HT-29 (cell line): Measurements from ENCODE around the gene DDX18. TPM values are rescaled to one million over a fixed set of nuclear protein-coding genes. Genes with fewer than 3 reads are reported as not detected.
"Not testable (repeated sequence)": the region's sequence is repeated elsewhere in the genome, so short reads cannot be mapped to it uniquely, and the experiment has no call there.

ENCODE experiments used
- DNase-seq: peaks from one replicate; pipeline ENCODE4 v3.0.0-alpha.2; 2015; ENCODE audit warnings: low spot score
- total RNA-seq: library from RNA; depleted of rRNA; stranded (reverse); fragments of >200 nt; shearing (Covaris generic); gene quantifications from 2 replicates; pipeline ENCODE4 v1.2.3, GENCODE V29; 2014; rRNA removed

Gene DDX18
- 28.5 and 33.2 TPM in 2 replicates for total RNA-seq

DNA sequence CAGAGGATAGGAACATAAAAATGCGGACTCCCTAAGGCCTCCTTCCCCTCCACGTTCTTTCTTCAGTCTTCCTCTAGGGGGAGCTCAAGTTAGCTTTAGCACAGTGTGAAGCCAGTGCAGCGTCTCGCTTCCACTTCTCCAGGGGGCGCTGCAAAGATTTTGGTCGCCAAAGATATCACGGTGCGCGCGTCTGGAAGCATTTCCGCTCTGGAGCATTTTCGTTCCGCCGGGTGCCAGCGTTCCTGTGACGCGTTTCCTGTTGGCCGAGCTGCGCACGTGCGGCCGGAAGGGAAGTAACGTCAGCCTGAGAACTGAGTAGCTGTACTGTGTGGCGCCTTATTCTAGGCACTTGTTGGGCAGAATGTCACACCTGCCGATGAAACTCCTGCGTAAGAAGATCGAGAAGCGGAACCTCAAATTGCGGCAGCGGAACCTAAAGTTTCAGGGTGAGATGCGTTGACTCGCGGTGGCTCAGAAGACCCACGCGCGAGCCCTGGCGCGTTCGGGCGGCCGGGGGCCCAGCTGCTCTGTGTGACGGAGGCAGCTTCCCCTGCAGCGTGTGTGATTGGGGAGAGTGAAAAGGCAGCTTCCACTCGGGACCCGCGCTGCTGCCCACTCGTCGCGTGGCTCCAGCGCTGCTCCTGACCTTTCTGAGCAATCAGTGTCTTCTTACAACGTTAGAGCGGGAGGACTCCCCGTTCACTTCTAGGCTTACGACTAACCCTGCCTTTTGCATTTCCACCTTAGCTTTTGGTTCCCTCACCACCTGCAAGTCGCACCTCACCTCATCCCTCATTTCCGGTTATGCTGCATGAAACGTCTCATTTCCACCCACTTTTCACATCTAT, at the start of gene DDX18:
TSS of gene DDX18 (plus strand) at position 275 of the 848 bp plus-strand sequence. CDS start at position 362, 87 bp downstream.
- DNase-seq = peak; percentile 99

DNA sequence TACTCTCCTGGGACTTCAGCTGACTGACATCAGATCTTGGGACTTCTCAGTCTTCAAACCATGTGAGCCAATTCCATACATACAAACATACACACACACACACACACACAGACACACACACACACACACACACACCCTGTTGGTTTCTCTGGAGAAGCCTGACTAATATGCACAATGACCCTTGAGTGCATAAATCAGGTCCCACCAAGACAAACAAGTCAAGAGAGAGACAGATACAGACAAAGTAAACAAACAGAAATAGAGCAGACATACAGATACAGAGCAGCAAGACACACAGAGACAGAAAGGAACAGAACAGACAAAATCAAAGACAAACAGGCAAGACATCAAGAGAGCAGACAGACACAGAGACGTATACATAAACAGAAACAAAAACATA, 43.8 kb upstream of the DDX18 start:
- no peak for DNase-seq

DNA sequence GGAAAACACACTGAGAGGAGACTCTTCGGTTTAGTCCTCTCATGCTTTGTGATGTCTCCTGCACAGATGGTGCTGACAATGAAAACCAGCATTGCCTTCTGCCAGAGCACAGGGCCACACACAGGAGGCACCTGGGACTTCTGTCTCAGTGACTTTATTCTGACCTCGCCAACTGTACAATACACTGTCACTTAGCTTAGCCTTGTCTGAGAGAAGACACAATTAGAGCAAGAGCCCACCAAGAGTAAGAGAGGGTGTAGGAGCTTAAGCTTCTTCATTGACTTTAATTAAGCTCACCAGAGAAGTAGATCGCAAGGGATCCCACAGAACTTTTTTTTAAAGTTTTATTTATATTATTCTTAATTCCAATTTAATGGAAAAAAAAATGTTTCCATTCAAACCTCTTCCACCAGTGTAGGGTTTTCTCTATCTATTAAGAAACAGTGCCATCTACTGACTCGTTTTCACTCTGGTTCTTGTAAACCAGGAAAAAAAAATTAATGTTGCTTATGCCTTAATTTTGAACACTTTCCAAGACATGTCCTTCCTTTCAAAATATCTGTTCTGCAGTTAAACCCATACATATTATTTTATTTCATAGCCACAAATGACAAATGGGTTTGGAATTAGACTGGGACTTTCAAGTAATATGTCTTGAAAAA, 42.4 kb upstream of the DDX18 start:
- DNase-seq = peak; percentile 54

DNA sequence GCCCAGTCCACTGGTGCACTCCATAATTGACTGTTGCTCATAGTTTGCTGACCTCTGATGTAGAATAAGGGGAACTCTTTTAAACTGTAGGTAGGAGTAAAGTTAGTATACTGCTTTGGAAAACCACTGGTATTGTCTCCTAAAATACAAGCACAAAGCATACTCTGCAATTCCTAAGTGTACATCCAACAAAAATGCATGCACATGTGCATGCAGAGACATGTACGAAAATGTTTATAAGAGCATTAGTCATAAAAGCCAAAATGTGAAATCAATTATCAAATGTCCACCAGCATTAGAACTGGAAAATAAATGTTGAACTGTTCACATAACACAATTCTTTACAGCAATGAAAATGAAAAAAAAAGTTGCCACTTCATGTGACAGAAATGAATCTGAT, 39.8 kb upstream of the DDX18 start:
- no peak for DNase-seq

DNA sequence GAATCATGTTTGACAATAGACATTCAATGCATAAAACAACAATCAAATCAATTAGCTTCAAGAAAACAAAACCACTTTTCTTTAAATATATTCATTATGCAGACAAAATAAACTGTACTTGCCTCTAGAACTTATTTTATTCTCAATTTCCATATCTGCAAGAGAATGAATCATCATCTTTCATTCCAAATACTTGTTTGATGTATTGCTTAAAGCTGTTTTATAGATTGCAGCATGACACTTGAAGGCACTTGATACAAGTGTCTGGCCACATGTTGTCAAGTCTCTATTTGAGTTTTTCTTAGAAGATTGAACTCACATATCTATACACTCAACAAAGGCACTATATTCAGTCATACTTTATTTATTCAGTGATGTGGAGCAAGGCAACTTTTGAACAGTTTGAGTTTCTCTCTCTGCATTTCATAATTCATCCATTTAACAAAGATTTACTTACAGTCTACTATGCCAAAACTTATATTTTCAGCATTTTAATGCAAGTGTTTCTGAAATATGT, 38.7 kb upstream of the DDX18 start:
- DNase-seq = no peak

DNA sequence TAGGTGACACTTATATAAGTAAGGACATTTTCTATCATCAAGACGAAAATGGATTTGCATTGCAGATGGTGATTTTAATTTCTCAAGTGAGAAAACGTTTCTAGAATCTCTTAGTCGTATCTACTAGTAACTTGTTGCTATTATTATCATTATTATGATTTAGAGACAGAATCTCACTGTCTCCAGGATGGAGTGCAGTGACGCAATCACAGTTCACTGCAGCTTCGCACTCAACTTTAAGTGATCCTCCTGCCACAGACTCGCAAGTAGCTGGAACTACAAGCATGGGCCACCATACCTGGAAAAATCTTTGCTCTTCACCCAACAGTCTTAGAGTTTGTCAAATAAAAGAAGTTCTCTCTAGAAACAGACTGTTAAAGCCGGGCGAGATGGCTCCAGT, 37.6 kb upstream of the DDX18 start:
- no peak for DNase-seq

DNA sequence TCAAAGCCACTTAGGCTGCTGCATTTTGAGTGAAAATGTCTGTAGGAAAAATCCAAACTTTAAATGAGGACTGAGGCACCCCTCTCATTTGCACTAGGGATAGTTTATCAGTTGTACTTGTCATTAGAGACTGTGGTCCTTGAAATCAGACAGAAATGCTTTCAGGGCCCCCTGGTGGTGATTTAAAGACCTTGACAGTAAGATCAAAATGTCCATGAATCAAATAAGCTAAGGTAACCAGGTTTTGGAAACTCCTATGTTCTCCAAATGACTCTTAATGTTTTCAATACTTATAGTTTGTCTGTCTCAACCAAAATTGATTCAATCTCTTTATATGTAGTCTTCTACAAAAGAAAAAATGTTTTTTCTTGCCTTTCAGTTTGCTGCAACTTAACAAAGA, 28.8 kb upstream of the DDX18 start:
- DNase-seq = peak; percentile 72

DNA sequence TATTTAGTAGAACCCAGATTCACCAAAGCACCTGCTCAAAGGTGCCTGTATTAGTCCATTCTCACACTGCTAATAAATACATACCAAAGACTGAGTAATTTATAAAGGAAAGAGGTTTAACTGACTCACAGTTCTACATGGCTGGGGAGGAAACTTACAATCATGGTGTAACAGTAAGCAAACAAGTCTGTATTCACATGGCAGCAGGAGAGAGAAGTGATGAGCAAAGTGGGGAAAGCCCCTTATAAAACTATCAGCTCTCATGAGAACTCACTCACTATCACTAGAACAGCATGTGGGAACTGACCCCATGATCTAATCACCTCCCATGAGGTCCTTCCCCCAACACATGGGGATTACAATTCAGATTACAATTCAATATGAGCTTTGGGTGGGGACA, 28.0 kb upstream of the DDX18 start:
- DNase-seq = no peak

DNA sequence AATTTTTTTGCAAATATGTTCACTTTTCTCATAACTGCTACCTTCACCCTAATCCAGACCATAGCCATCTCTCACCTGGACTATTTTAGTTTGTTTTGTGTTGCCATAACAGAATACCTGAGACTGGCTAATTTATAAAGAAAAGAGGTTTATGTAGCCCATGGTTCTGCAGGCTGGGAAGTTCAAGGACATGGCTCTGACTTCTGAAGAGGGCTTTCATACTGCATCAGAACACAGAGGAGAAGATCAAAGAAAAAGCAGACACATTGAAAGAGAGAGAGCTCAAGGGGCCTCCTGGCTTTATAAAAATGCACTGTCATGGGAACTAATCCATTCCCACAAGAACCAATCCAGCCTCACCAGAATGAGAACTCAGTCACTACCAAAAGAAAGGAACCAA, 25.0 kb upstream of the DDX18 start:
- no peak for DNase-seq

DNA sequence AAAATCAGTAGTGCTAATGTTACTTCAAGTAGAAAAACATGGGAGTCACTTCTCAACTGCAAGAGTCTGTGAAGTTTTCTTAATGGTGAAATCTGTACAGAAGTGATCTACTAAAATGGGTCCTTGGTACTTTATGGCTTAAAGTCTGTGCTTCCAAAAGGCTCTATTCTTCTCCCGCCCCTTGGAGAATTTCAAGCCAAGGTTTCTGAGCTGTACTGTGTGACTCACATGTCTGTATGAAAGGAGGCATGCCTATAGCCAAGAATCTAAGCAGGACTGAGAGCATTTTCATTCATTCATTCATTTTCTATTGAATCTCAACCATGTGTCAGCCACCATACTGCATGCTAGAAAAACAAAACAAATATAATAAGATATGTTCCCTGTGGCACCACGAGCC, 19.8 kb upstream of the DDX18 start:
- DNase-seq = no peak

DNA sequence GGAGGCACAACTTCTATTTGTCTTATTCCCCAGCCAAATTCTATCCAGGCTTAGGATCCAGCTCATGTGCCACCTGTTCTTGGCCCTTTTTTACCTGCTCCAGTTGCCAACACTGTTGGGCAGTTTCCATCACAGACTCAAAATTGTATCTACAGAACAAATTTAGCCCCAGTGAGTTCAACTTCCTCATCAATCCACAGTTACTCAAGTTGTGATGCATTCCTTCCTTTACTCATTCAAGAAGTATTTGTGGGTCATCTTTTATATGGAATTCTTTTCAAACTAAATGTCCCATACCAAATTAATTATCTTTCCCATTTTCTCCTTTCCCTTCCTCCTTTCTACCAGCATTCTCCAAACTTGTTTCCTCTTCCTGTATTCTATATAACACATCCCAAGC, 12.7 kb upstream of the DDX18 start:
- no peak for DNase-seq

DNA sequence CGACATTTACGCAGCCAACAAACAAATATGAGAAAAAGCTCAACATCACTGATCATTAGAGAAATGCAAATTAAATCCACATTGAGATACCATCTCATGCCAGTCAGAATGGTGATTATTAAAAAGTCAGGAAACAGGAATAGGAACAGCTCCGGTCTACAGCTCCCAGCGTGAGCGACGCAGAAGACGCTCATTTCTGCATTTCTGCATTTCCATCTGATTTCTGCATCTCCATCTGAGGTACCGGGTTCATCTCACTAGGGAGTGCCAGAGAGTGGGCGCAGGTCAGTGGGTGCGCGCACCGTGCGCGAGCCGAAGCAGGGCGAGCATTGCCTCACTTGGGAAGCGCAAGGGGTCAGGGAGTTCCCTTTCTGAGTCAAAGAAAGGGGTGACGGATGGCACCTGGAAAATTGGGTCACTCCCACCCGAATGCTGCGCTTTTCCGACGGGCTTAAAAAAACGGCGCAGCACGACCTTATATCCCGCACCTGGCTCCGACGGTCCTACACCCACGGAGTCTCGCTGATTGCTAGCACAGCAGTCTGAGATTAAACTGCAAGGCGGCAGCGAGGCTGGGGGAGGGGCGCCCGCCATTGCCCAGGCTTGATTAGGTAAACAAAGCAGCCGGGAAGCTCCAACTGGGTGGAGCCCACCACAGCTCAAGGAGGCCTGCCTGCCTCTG, 10.7 kb upstream of the DDX18 start:
- peak; percentile 25 for DNase-seq

DNA sequence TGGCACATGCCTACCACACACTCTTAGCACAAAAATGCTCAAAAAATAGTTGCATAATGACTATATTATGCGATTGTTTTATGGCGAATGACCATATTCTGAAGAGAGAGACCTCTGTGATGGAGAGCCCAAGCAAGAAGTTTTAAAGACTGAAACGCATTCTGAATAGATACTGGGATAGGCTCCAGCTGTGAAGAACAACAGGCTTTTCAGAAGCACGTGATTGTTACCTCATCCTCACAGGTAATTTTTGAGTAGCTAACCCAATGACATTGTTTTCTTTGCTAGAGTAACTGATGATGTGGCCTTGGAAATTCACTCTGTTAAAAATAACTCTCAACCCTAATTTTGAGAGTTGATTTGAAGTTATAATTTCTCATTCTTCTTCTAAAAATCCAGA, 2.0 kb upstream of the DDX18 start:
- no peak for DNase-seq

DNA sequence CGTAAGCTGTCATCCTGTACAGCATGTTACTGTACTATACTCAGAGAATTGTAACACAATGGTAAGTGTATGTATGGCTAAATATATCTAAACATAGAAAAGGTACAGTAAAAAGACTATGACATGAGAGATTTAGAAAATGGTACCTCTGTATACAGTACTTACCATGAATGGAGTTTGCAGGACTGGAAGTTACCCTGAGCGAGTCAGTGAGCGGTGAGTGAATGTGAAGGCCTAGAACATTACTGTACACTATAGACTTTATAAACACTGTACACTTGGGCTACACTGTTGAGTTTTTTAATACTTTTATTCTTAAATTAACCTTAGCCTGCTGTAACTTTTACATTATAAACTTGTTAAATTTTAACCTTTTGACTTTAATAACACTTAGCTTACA, 1.5 kb downstream of the DDX18 start:
- DNase-seq = no peak

DNA sequence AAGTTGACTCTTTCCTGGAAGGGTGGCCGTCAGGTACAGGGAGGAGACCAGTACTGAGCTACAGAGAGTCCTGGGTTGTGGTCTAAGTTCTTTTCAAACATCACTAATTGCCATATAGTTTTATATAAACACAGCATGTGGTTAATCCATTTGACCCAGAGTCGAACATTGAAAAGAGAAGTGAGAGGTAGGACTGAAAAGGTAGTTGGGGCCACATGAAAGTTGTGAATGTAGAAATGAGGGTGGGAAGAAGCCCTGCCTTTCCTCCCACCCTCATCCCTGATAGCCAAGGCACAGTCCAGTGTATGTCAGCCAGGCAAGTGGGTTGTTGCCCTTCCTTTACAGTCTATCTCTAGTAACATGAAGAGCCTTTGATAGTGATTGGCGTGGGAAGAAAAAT, 4.4 kb downstream of the DDX18 start:
- DNase-seq = no peak

DNA sequence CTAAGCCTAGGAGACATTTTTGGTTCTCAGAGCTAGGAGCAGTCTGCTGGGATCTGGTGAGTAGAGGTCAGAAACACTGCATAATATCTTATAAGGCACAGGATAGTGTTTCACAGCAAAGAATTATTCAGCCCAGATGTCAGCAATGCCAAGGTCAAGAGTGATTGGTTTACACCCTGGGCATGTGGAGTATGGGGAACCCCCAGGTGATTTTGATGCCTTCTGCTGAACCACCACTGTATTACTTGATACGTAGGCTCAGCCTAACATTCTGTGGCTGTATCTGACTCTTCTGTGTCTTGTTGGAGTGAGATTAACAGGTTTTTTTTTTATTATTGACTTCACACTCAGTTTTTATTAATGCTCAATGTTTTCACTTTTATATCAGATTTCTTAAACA, 6.0 kb downstream of the DDX18 start:
- no peak for DNase-seq

DNA sequence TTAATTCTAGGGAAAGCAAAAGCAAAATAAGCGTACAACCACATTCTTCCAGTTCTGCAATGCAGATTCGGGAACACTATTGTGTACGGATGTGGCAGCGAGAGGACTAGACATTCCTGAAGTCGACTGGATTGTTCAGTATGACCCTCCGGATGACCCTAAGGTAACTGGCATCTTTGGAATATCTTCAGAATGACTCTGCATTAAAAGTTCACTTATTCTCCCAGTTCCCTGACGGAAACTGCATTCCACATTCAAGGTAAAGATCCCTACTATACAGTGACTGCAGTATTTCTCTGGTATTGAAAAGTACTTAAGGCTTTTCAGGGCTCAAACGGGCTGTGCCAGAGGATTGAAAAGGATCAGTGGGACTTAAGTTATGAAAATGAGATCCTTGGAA, 10.9 kb downstream of the DDX18 start:
- no peak for DNase-seq

DNA sequence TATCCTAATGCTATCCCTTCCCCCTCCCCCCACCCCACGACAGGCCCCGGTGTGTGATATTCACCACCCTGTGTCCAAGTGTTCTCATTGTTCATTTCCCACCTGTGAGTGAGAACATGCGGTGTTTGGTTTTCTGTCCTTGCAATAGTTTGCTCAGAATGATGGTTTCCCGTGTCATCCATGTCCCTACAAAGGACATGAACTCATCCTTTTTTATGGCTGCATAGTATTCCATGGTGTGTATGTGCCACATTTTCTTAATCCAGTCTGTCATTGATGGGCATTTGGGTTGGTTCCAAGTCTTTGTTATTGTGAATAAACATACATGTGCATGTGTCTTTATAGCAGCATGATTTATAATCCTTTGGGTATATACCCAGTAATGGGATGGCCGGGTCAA, 13.0 kb downstream of the DDX18 start:
- DNase-seq = not testable (repeated sequence)

DNA sequence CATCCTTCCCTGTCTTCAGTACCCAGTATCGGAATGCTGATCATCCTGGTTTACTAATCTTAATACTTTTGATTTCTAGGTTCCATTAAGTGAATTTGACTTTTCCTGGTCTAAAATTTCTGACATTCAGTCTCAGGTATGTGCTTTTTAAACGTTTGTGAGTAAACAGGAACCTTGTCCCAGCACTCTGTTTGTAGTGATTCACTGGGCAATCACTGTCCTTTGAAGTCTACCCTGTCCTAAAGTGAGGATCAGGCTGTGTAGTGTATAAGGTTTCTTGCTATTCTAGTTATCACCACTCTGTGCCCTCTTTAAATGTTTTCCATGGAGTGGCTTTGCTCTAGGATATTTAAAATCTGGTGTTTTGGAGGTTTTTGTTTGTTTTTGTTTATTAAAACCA, 14.4 kb downstream of the DDX18 start:
- no peak for DNase-seq

DNA sequence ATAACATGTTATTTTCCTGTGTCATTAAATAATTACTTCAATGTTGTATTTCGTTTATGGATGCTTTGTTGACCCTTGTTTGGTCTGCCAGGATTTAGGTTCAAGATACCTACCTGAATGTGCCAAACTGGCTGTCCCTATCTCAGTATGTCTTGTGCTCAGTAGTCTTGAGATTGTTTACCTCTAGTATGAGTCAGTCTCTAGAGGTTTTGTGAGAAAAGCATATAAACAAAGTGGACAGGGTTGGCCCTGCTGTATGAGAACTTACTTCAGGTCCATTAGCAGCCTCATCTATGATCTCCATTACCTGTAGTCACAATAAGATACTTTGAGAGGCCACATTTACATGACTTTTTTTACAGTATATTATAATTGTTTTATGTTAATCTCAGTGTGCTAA, 17.8 kb downstream of the DDX18 start:
- DNase-seq = no peak

DNA sequence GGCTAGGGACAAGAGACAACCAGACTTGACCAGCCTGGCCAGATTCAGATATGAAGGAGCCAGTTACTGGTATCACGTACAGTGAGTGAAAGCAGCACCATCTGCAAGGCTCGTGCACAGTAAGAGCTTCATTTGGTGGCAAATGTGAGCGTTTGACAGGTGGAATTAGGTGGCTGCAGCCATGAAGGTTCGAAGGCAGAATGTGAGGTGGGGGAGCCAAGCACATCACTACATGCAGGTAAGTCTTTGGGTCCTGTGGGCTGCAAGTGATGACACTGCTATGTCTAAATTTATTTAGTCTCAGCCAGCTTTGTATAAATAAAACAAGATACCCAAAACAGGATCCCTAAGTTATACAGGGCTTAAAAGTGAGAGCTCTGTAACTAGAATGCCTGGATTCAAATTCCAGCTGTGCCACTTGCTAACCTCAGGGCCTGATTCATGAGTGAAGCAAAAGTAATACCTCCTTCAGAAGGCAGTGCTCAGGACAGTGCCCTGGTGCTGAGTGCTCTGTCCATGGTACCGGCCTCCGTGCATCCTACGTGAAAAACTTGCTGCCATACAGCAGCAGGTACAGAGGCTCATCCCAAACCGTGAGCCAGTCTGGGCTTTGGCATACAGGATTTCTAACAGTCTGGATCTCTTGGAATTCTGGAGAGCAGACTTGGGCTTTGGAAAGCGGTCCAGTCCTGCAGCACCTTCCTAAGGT, 18.6 kb downstream of the DDX18 start:
- DNase-seq = peak; percentile 6

DNA sequence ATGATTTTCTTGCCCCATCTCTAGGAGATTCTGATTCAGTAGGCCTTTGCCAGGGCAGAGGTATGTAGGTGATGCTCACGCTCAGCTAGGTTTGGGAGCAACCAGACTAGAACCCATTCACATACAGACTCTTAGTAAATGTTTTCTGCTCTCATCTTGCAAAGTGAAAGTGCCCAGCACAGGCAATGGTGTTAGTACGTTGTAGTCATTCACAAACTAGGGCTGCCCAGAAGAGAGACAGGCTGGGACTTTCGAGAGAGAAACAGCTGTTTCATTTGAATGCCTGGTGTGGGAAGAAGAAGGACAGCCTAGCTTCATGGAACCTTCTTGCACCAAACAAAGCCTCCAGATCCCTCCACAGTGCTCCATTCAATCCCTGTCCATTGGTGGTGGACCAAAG, 19.4 kb downstream of the DDX18 start:
- DNase-seq = no peak
